NCI-H526 treated with DMSO at 0.1 percent for 48 hours (cell line): ENCODE results near the gene B4GALNT3.

ENCODE experiments used
- DNase-seq: peaks from one replicate; lab custom pipeline; 2025; lab: John Stamatoyannopoulos, UW

B4GALNT3 gene

GRCh38 chr12:468671-469389 is 9.1 kb downstream of the B4GALNT3 start:
- no peak for DNase-seq

DNA sequence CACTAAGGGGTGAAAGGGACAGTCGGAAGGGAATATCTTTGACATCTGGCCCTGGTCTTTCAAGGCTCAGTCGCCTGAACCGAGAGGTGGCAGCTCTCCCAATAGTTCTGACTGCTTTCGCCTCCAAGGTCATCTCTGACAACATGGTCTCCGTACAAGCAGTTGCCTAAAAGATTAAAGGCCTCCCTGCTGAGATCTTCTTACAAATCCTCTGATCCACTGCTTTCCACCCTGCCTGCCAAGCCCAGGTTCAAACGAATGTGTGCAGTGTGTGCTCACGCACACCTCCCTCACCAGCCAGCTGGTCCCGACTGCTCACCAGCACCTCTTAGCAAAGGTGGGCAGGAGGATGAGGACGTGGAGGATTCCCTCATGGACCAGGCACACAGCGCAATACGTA is 10.4 kb downstream of the B4GALNT3 start:
- no peak for DNase-seq

GRCh38 chr12:473198-473597 is 13.5 kb downstream of the B4GALNT3 start:
- DNase-seq: no peak

- no peak for DNase-seq
Observed at GRCh38 chr12:473863-474577, 14.3 kb downstream of the B4GALNT3 start.

DNA sequence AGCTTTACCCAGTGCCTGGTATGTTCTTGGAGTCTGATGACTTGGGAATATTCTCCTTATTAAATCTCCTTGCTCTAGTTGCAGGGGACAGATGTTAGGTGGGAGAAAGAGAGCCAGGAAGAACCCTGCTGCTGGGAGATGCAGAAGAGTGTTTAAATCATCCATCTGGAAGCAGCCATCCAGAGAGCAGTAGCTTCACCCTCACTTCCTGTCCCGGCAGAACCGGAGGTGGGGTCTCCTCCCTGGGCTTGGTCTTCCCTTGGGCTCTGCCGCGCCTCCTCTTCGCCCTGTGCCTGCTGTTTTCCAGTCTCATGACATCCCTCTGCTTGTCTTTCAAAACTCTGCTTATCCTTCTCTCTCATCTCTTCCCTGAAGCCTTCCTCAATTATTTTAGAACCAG is 15.5 kb downstream of the B4GALNT3 start:
- DNase-seq: no peak

- DNase-seq: no peak
Observed at GRCh38 chr12:479161-479560, 19.4 kb downstream of the B4GALNT3 start.

DNA sequence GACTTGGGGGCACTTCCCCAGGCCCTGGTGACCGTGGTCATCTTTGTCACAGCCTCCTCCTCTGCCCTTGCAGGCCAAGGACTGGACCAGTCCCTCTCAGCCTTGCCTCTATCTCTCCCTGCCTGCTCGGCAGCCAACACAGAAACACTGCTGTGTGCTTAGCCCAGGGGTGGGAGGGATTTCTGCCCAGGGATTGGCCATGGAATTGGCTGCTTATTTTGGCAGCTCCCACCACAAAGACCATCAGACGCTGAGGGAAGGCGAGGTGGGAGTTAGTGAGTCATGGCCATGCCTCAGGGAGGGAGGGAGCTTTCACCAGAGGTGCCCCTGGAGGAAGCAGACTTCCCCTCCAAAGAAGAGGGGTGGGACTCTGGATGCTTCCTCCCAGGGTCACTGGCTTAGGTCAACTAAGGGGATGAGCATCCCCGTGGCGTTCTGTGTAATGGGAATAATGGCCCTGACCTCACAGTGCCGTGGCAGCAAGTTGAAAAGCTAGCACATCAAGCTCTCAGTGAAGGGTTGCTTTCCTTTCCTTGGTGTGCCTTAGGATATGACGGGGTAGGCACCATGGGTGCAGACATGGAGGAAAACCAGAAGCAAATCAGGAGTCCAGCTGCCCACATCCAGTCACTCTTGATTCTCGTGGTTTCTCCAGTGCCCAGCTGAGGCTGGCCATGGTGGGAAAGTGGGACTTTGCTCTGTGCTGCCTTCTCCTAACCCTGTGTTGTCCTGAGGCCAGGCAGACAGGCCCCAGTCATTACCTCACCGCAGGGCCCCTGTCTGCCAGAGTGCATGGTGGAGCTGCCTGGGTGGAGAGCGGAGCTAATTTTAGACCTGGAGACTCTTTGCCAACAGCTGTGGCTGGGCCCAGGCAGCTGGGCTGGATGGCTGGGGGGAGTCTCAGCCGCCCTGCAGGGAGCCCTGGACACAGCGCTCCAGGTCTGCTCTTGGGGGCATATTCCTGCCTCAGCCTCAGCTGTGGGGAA is 21.4 kb downstream of the B4GALNT3 start:
- no peak for DNase-seq

DNA sequence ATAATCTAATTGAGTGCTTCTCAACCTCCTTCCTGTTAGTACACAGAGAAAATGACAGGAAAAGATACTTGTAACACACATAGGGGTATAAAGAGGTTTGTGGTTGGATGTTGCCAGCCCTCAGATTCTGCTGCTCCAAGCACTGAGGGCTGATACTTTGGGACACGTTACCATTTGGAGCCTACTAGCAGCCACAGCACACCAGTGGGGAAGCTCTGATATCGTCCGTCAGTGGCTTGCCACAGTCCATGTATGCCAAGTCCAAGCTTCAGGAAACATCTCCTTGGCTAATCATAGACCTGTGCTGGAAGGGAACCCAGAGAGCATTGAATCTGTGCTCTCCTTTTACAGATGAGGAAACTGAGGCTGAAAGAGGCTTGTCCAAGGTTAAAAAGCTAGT is 22.3 kb downstream of the B4GALNT3 start:
- no peak for DNase-seq

DNA sequence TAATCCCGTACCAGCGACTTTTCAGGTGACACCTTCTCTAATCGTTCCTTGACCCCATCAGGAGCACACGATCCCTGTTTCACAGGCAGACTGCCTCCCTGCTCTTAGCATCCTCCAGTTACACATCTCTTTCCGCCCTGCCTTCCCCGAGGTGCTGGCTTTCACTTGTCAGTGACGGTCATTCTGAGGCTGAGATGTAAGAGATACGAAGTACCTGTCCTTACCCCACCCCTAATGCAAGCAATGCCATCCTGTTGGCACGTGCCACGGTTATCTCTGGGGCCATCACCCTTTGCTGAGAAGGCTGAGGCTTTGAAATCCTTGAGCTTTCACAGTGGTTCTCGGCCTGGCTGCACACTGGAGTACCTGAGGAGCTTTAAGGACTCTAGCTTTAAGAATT is 24.4 kb downstream of the B4GALNT3 start:
- DNase-seq: no peak

DNA sequence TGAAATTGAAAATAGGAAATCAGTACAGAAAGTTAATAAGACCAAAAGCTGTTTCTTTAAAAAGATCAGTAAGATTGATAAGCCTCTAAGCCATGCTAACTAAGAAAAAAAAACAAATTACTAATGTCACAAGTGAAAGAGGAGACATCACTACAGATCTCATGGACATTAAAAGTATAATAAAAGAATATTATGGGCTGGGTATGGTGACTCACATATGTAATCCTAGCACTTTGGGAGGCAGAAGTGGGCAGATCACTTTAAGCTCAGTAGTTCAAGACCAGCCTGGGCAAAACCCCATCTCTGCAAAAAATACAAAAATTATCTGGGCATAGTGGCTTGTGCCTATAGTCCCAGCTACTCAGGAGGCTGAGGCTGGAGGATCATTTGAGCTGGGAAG is 30.5 kb downstream of the B4GALNT3 start:
- no peak for DNase-seq

DNA sequence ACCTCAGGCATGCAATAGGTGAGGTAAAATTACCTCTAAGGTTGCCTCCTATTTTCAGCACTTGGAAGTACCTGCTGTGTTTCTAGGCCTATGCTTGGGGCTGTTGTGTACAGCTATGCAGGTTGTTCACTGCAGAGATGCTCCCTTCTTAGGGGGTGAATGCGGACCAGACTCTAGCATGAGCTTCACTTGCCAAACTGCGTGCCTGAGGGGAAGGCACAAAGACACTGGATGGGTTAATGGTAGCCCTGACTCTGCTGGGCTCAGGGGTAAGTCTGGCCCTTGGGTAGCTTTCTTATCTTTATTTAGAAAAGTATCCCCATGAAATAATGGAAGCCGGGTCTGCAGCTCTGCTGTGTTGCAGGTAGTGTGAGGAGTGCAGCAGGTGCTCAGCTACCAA is 35.7 kb downstream of the B4GALNT3 start:
- DNase-seq: no peak

GRCh38 chr12:496736-497135 is 37.0 kb downstream of the B4GALNT3 start:
- DNase-seq: no peak

DNA sequence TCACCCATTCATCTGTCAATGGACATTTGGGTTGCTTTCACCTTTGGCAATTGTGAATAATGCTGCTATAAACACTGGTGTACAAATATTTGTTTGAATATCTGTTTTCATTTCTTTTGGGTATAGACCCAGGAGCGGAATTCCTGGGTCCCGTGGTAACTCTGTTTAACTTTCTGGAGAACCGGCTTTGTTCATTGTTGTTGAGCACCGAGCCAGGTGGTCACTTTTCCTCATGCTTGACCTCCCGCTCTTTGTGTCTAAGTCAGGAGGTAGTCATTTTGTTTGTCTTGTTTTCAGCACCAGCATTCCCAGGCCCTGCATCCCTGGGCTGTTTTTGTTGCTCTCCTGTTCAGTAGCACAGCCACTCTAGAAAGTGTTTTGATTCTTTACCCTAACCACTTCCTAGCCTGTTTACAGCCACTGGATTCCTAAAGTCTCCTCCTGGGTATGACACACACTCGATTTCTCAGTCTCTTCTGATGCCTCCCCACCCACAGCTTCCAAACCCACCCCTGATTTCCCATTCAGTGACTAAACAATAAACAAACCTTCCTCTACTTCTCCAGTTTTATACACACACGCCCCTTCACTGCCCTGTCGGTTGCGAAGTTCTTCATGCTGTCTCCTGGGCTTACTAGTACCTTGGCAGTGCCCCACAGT is 37.9 kb downstream of the B4GALNT3 start:
- DNase-seq: no peak

DNA sequence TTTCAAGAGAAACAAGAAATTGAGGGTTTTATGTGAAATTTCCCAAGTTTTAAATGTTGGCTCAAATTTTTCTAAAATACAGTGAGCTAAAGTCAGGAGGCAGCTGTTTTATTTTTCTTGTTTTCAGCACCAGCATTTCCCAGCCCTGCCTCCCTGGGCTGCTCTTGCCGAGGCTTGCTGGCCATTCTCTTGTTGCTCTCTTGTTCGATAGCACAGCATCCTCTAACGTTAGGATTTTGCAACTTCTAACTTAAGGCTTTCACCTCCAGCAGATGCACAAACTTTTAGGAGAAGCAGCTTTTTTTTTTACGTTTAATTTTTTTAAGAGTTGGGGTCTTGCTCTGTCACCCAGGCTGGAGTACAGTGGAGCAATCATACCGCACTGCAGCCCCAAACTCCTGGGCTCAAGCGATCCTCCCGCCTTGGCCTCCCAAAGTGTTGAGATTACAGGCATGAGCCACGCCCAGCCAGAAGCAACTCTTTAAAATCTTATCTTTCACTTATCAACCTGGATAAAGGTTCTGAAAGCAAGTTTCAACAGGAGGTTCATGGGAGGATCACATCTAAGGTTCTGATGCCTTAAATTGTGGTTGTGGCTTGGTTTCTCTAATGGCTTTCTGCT is 40.2 kb downstream of the B4GALNT3 start:
- DNase-seq: no peak

GRCh38 chr12:501722-502447 is 42.1 kb downstream of the B4GALNT3 start:
- no peak for DNase-seq

DNA sequence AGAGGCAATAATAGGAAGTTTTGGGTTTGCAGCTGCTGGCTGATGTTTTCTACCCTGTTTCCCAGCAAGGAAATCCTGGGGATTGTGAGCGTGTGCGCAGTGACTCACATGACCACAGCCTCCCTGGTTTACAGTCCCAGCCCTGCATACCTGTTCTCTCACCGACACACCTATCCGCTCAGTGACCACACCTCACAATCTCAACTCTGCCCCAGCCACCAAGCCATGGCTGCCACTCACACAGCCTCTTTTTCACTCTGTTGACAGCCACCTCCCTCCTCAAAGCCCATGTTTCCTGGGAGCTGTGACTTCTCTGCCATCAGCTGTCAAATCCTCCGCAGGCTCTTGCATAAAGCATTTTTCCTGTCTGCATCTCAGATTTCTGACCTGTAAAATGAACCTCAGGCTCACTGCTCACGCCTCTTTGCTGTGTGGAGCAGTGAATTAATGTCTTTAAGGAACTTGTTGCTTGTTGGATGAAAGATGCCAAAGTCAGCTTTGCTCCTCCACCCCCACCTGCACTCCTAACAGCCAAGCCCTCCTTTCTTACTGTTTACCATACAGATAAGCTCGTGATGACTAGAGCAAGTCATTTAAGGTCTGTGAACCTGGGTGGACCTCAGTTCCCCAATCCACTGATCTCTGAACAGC is 43.5 kb downstream of the B4GALNT3 start:
- DNase-seq: no peak

- DNase-seq: no peak
Observed at GRCh38 chr12:505221-505620, 45.5 kb downstream of the B4GALNT3 start.

DNA sequence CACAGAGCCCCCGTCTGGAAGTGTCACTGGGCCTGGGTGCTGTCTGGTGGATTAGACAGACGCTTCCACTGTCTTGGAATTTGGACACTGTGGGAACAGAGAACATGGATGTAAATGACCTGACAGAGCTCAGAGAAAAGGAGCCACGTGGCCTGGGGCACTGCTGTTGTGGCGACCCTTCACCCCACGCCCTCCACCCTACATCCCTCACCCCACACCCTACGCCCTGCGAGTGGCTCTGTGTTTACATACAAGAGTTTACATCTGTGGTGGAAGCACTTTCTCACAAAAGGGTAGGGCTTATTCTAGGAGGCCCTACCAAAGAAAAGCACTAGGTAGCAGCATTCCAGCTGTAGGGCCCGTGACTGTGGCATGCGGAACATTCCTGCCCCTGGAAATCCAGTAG is 47.7 kb downstream of the B4GALNT3 start:
- no peak for DNase-seq

GRCh38 chr12:508145-508544 is 48.4 kb downstream of the B4GALNT3 start:
- DNase-seq: no peak

- DNase-seq: no peak
Observed at GRCh38 chr12:508795-509194, 49.1 kb downstream of the B4GALNT3 start.
